ENCODE results near the gene TMEM131L.

TMEM131L gene

DNA sequence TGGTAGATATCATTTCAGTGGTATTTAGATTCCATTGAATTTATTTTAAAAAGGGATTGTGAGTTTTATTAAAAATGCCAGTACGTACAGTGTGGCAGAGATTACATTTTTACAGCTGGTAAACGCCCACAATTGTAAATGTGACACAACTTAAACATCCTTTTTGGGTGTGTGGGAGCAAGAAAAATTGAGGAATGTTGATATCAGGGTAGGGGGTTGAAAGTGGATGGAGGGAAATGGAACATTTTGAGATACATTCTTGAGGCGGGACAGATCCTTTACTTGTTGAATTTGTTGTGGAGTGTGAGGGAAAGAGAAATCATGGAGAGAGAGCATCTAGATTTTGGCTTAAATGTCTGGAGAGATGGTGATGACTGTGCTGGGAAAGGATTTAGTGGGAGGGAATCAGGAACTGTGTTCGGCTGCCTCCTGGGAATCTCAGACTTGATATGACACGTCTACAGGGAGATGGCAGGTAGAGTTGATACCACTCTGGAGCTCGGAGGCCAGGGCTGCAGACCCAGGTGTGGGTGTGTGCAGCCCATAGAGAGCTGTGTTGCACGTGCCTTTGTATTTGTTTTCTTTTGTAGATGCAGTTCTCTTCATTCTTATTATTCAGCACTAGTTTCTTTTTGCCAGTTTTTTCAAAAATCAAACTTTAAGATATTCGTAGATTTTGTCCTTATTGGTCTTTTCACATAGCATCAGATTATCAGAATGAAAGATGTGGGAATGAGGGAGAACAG, 10.8 kb downstream of the TMEM131L start:
- no peak for DNase-seq

DNA sequence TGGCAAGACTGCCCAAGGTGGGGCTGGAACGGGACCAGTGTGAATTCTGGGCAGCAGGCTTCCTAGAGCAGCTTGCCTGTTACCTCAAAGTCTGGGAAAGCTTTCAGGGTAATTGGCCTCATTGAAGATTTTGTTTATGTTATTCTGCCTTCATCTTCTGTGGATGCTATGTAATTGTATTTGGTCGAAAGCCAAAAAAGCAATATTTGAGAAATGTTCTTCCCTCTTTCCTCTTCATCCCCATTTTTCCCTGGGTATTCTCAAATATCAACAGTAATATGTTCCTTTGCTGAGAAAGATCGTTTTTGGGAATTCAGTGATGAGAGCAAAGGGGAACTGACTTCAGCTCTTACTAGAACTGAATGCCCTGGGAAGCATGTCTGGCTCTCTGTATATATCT, 12.9 kb downstream of the TMEM131L start:
- DNase-seq, result no peak

DNA sequence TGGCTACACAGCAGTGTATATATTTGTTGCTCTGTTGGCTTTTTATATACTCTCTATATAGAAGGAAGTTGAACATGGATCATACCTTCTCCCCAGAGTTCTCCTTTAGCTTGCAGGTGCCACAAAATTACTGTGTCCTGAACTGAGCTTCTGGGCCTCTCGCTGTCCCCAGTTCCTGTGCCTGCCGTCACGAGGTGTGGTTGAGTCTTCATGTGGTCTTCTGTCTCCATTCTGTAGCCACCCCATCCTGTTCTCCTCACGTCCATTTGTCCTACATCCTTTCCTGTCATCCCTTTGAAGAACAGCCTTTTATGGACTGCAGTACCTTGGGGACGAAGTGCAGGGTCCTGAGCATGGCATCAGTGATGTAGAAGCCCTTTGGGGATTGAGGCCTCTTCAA, 14.5 kb downstream of the TMEM131L start:
- no peak for DNase-seq

- no peak for DNase-seq
Observed at GRCh38 chr4:153481478-153481877, 15.3 kb downstream of the TMEM131L start.

- DNase-seq, result no peak
Observed at GRCh38 chr4:153483432-153484418, 17.6 kb downstream of the TMEM131L start.

GRCh38 chr4:153485359-153485758, 19.2 kb downstream of the TMEM131L start:
- no peak for DNase-seq

DNA sequence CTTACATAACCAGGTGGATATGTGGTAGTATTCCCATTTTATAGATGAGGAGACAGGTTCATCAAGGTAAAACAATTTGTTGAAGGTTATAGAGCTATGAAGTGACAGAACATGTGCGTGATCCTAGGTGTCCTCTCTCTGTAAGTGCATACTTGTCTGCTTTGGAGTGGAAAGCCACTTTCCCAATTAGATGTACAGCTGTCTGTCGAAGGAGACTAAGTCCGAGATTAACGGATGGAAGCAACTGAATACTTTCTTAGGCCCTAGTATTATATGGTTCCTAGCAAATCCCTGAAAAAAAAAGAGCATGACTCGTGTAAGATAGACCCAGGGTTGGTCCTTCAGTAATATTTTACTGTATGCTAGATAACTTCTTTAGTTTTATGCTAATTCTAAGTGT, 19.7 kb downstream of the TMEM131L start:
- DNase-seq, result no peak

DNA sequence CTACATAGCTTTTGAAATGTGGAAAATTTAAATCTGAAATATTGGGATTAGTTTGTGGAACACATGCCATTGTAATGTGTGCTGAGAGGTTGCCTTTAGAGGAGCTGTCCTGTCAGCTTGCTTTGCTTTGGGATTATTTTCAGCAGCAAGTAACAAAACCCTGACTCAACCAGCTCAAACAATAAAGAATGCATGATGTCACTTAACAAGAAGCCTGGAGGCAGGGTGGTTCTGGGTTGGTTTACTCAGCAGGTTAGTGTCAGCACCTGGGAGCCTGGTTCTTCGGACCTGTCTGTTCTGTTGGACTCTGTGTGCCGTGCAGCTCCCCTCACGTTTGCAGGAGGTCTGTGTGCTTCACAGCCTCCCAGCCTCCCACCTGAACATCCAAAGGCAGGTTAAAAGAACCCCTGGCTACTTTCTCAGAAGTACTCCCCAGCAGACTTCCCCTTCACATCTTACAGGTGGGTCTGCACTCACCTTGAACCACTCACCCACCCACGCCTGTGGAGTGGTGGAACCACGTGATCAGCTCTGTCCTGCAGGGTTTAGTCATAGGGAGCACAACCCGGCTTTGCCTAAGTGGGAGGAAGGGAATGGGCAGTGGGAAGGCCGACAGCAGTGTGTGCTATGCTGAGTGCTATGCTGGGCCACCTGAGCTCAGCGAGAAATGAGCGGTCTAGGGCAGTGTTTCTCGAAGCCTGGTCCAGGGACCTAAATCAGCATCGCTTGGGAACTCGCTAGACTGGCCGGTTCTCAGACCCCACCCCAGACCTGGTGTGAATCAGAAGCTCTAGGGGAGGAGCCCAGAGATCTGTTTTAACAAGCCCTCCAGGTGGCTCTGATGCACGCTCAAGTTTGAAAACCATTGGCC, 20.4 kb downstream of the TMEM131L start:
- no peak for DNase-seq

DNA sequence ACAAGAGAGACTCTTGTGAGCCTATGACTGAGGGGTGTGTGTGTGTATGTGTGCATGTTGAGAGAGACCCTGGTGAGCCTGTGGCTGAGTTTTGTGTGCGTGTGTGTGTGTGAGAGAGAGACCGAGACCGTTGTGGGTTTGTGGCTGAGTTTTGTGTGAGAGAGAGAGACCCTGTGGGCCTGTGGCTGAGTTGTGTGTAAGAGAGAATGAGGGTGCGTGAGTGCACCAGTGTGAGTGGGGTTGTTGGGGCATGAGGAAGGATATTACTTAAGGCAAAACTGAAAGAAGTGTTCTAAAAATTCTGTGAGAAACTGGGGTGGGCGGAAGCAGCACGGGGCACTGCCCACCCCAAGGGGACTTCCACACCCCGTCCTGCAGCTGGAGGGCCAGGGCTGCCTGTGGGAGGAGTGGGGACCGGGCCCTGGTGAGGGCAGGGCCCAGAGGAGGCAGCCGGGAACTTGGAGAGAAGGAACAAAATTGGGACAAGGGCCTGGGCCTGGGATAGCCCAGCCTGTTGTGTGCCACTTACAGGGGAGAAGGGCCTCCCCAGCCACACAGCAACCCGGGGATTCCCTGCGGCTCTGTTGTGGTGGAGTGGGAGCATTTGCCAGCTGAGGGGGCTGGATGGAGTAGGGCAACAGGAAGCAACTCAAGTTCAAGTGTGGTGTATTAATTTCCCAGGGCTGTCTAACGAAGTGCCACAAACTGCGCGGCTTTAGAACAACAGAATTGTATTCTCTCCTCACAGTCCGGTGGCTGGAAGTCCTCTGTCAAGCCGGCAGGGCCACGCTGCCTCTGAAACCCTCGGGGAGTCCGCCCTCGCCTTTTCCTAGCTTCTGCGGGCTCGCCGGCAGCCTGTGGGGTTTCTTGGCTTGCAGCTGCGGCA, 22.1 kb downstream of the TMEM131L start:
- no peak for DNase-seq

DNA sequence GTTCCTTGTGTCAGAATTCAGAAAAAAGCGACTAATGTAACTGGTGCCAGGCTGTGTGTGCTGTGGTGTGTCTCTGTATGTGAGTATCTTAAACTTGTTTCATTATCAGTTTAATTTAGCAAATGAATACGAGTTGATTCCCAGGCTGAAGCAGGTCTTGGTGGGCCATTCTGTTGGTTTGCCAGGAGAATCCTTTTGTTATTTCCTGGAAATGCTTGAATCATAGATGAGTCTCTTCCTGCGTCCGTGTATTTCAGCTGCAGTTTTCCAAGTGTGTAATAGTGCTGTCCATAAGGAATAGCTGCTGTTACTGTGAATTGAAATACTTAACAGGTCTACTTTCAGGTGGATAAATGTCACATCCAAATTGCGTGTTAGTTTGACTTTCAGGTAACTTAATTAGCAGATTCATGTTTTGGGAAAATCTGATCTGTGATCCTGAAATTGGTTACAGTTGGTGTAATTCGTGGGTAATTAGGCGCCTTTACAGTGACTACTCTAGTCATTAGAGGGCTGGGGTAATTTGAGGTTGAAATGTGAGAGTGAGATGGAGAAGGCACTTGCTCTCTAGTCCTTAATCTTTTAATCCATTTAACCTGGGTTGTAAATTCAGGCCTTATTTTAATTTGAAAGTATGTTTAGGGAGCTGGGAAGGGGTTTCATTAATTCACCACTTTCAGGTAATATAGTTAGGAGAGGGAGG, 23.8 kb downstream of the TMEM131L start:
- no peak for DNase-seq

DNA sequence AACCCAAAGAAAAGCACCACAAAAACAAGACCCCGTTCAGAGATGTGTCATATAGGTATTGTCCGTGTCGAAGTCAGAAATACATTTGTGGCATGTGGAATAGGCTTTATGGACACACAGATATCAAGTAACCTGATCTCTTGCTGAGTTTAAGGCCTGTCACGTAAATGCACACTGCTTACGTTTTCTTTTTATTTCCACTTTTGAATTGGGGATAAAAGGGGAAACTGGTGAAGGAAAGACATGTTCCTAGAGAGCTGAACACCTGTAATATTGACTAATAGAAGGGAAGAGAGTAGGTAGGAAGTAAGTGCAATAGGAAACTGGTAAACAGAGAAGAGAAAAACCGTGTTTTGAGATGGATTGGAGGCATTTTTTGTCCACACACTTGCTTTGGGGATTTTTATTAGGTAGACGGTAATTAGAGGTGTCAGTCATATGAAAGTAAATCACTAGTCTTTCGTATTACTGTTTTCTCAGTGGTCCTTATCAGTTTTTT, 24.9 kb downstream of the TMEM131L start:
- no peak for DNase-seq

- no peak for DNase-seq
Observed at GRCh38 chr4:153494562-153494961, 28.4 kb downstream of the TMEM131L start.

DNA sequence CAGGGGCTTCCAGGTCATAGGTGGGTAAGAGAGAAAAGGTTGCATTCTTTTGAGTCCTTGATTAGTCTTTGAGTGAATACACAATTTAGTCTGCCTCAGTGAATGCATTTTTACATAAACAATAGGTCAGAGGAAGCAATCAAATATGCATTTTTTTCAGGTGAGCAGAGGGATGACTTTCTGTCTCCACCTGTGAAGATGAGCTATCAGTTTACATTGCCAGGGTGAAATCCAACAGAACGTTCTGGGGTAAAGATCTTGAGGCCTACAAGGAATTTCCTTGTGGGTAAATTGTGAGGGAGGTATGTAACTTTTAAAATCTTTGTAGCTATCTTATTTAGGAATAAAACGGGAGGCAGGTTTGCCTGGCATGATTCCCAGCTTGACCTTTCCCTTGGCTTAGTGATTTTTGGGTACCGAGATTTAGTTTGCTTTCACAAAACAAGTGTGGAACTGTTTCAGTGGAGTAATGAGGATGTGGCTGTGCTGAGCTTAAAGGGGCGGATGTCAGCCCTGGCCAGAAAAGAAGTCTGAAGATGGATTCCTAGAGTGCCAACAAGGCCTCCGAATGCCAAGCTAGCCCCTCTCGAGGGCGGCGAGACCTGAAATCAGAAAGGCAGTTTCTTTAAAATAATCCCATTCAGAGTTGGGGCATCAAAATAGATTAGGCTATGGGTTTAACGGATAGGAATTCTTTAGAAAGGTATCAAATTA, 29.5 kb downstream of the TMEM131L start:
- DNase-seq, result no peak

DNA sequence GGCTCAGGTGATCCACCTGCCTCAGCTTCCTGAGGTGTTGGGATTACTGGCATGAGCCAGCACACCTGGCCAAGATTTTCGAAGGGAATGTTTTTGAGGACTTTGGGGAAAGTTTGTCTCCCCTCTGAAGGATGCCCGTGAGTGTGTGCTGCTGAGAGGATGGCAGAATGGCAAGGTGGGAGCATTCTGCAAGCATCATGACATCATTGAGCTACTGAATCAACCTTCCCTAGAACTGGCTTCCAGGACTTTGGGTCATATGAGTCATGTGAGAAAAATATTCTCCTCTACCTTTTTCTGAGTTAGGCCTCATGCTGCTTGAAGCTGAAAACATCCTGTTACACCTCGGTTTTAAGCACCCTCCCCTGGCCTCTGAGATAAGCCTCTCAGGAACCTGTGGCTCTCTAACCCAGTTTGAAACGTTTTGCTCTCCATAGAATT, 31.0 kb downstream of the TMEM131L start:
- no peak for DNase-seq

DNA sequence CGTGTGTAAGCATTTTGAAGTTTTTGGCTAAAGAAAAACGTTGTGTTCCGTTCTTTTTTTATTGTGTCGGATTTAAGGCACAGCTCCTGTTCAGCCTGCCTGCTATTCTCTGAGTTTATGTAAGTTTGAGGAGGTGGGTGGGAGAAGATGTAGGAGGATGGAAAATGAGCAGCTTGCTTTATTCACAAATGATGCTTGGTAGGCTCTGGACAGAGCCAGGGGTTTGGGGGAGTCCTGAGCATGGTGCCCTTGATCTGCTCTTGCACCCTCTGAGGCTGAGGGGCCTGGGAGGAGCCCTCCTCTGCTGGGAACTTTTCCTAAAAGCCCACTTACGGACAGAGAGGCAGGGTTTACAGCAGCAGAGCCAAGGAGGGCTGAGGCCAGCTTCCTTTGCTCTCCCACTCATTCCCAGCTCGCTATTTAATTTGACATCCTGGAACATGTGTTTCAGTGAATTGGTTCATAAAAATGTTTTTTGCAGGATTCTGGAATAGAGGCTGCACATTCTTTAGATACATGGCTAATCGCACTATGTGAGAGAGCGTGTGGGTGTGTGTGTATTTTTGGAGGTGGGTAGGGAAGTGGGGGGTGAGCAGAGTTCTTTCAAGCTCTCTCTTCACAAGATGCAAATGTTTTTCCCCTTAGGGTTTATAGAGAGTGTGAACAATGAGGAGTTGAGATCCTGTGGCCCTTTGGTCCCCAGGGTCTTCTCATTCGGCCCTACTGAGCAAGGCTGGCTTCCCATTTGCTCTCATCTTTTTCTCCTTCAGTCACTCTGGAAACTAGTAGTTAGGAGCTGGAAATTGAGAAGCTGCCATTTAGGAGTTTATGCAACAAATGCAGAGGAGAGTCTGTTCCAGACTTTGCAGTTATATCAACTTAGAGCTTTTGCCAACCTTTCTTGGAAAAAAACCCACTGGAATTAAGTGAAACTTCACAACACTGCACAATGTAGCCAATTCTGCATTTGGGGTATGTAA, 32.1 kb downstream of the TMEM131L start:
- no peak for DNase-seq

GRCh38 chr4:153499005-153499404, 32.8 kb downstream of the TMEM131L start:
- no peak for DNase-seq

GRCh38 chr4:153501578-153501977, 35.4 kb downstream of the TMEM131L start:
- no peak for DNase-seq

- no peak for DNase-seq
Observed at GRCh38 chr4:153502584-153502983, 36.4 kb downstream of the TMEM131L start.
